A549 treated with Hydrocortisone at 1 μM for 4 hours (cell line): Measurements from ENCODE around the gene PCNX4. TPM values are rescaled to one million over a fixed set of nuclear protein-coding genes. Genes with fewer than 3 reads are reported as not detected.

Experiments
- total RNA-seq: library from RNA; stranded (reverse); fragments of 200-300 nt; extraction: Qiagen RNA extraction; gene quantifications from 5 replicates; pipeline ENCODE4 v1.2.3, GENCODE V29; 2022

PCNX4 gene
- total RNA-seq, result 23.8 to 34.6 TPM (median 28.1 TPM) in 5 replicates

GRCh38 chr14:60091550-60092525 lies at the start of gene PCNX4:
Gene PCNX4 (plus strand): TSS chr14:60091923. CDS start chr14:60107639, 15,716 bp downstream.

GRCh38 chr14:60164712-60165546 lies 73.2 kb downstream of the PCNX4 start, which contains the start of gene DHRS7:
Gene DHRS7 (minus strand): TSS chr14:60165398. CDS start chr14:60165309, 89 bp downstream.

Other genes starting within 250 kb of the PCNX4 start
- gene RTN1, start 221.1 kb upstream of the PCNX4 start, total RNA-seq, result 0.07 to 0.12 TPM (median 0.12 TPM) in 3 of 5 replicates, not detected in the others
- not detected in 5 replicates for gene LRRC9, start 171.8 kb upstream of the PCNX4 start, total RNA-seq
- gene DHRS7, start 73.5 kb downstream of the PCNX4 start, total RNA-seq, result 77.2 to 89.7 TPM (median 80.8 TPM) in 5 replicates
- gene PPM1A, start 157.3 kb downstream of the PCNX4 start, total RNA-seq, result 32.7 to 43.3 TPM (median 36.5 TPM) in 5 replicates